Left hindlimb (tissue), 1 donor: ENCODE results near the gene PLD1.
"Not testable (repeated sequence)": the region's sequence is repeated elsewhere in the genome, so short reads cannot be mapped to it uniquely, and the experiment has no call there.

Experiments
- DNase-seq: peaks from one replicate; pipeline ENCODE4 v3.0.0-alpha.2; 2018

PLD1 gene

DNA sequence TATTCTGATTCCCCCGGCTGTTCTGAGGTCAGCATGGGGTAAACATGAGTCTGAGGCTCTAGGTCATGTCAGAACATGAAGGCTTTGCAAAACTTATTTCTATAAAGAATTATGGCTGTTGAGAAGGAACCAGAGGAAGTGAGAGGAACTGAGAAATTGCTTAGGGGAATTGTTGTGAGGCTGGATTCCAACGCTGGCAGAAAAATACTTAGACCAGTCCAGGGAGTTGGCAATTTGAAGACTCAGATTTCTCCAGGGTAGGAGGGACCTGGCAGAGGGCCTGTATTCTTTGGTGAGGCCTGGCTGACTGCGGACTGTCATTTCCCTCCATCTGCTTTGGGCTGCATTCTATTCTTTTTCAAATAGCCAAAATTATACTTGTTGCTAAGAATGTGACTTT, 155.5 kb downstream of the PLD1 start:
- peak; percentile 89 for DNase-seq

DNA sequence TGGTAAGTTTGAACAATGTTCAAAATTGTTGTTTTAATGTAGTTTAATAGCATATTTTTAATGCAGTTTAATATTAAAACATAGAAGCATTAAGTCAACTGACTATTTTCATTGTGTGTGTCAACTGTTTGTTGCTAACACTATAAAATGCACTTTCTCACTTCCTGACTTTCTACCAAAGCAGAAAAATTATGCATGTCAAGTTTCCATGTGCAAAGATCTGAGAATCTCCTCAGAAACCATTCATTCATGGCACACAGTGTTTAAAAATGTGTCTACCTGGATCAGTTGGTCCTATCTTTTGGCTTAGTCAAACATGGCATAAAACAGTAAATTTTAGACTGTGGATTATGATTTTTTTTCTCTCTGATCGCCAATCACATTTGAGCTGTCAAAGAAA, 156.0 kb downstream of the PLD1 start:
- no peak for DNase-seq

DNA sequence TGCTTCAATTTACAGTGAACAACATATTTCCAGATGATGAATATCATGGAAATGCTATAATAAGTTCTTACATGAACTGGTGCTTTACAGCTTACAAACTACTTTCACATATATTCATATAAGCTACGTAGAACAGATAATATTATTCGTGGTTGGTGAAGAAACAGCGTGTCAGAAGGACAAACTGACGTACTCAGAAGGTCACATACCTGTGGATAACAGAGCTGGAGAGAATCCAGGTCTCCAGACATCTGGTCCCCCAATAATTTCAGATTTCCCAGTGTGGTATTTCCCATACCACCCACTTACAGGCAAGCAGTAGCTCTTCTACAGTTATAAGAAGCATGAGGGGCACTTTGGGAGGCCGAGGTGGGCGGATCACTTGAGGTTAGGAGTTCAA, 156.6 kb downstream of the PLD1 start:
- DNase-seq = no peak

DNA sequence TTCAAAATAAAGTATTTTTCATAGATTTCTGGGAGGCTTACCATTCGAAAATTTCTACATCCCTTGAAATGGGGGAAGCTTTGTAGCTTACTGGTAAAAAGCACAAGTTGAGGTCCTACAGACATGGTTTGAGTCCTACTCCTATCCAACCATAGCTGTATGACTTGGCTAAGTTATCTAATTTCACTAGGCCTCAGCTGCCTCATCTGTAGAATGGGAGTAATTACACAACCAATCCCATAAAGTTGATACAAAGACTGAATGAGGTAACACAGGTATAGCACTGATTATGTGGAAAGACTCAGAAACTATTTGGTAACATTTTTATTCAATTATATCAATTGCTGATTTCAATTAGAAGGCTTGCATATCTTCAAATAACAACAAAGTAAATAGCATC, 157.4 kb downstream of the PLD1 start:
- no peak for DNase-seq

DNA sequence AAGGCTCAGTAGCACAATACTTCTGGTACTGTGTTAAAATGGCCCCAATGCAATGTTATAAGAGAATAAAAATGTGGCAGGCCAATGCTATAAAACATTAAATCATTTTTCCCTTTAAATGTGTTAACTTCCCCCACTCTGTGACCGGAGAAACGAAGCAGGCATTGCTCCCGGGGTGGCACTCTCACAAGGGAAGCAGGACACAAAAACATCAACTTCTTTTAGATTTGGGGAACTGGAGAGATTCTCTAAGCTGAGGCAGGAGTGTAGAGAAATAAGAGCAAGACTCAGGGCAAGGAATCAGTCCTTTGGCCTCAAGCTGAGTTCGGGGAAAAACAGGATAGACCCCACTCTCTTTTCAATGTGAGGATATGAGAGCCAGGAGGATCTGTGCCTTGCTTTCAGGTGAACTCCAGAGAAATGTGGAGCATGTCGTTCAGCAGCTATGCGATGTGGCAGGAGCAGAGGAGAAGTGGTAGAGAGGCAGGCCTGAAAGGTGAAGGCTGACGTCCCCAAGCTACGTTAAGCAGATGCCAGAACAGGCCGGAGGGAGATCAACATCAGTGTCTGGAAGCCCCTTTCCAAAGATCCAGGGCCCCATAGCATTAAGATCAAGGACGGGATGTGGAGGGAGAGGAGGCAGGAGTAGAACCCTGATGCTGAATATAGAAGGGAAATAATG, 160.2 kb downstream of the PLD1 start:
- no peak for DNase-seq

DNA sequence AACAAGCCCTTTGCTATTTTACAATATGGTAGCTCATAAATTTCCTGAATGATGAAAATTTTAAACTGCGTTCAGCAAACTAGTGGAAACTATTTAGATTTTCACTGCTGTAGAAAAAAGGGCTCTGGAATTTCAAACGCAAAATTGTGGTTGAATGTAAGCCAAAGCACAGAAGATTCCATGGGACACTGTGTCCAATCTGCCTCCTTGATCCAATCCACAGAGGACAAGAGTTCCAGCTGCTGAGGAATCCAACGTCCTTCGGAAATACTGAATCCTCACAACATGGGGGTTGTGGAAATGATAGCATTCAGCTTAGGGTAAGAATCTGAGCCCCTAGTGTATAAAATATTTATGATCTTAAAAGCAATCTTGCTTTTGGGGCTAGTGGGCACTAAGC, 161.0 kb downstream of the PLD1 start:
- no peak for DNase-seq

DNA sequence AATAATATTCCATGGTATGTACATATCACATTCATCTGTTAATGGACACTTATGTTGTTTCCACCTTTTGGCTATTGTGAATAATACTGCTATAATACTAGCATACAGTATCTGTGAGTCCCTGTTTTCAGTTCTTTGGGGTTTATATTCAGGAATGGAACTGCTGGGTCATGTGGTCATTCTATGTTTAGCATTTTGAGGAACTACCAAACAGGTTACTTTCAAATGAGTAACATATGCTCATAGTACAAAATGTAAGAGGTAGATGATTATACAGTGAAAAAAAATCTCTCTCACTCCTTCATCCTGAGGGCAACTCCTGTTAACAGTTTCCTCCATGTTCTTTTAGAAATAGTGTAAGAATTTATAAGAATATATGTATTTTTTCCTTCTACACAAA, 162.2 kb downstream of the PLD1 start:
- DNase-seq = no peak

DNA sequence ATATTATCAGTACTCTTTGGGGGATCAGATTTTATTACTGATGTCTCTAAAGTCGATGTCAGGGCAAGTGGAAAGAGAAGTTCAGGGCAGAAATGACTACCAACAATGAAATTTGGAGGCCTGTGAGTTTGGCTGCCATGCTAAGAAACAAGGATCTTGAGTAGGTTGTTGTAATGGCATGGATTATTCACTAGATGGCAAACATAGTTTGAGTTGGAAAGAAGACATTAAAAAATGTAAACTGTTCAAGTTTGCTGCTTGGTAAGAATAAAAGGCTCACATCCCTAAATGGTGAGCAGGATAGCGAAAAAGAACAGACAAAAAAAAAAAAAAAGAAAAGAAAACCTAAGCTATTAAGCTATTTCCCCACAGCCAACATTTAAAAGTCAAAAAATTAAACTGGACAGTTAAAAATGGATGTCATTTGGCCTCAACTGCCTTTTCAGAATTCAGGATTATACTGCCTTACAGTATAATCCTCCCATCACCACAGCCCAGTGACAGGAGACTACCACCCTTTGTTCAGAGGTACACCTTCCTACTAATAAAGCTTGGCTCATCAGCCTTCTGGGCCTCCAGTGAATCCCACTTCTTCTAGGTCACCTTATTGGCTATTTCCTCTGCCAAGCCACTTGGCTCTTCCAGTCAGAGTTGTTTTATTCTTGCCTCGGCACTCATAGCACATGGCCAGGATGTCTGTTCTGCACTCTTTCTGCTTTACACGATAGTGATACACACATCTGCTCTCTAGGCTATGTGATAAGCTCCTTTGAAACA, 163.7 kb downstream of the PLD1 start:
- no peak for DNase-seq

DNA sequence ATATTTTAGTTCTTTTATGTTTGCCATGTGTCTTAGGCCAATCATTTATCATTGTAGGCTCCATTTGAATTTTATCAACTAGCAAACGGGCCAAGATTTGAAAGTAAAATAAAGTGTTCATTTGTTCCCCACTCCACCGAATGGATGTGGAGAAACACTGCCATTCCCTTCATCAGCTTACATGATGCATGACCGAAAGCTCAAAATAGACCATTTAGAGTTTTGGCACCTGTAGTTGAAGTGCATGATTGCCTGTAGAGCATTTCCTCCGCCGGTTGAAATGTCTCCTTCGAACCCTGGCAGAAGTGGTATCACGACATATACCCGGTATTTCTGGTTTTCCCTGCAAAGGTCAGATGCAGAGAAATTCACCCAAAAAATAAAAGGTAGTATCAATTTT, 165.6 kb downstream of the PLD1 start:
- DNase-seq = no peak

DNA sequence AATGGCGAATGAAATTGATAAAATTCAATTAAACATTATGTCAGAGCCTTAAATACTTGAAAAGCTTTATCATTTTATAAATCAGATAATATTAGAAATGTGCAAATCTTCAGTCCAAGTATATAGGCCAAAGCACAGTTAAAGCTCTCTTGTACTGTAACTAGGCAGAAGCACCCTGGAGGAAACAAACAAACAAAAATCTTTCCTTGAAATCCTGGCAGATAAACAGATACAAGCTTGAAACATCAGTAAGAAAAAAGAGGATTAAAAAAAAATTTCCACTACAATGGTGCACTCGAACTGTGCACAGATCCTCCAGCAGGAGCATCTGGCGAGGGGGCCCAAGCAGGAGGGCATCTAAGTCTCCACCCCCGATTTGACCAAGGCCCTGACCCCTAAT, 166.6 kb downstream of the PLD1 start:
- no peak for DNase-seq

DNA sequence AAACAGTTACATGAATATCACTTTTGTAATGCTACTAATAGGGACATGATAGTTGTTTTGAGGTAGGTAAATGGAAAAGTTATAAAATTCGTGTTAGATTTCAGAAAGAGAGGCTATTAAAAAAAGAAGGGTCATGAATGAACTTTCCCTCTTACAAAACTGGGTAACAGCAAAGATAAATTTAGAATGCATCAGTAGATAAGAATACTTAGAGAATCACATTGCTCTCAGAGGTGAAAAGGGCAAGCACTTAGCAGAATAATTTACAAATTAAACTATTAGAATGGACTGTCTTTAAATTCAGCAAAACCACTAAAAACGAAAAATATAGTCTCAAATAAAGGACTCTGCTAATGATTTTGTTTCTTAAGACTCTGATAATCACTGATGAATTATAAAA, 167.2 kb downstream of the PLD1 start:
- DNase-seq = no peak

DNA sequence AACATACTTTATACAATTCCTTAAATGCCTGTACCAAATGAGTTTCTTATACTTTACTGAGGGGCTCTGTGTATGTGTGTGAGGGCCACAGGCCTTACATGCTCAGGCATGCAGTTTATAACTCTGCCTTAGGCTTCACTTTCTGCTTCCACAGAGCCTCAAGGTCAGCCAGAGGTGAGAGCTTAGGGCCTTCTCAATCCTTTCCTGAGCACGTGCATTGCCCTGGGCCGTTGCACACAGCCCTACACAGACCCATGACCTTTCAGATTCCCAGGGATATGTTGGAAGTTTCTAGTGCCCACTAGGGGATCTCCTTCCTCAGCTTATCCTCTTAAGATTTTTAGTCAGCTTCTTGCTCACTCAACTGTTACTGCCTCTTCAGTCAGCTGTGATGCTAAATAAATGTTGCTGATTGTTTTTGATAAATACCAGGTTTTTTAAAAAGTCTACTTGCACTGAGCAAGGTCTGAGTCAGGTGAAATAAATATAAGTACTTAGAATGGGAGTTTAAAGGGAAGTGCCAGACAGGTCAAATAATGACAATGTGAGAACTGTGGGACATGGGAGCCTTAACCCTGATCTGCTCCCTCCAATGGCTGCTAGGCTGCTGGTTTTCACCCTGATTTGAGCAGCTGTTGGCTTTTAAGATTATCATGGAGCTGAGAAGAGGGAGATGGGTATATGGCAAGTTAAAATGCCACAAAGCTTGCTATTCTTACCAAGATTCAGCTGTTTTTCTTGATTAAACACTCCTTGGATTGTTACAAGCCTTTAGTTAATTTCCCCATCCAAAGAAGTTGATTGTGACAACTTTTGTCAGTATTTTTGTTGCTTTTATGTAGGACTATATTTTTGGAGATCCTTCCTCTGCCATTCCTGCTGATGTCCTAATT, 169.5 kb downstream of the PLD1 start:
- no peak for DNase-seq

DNA sequence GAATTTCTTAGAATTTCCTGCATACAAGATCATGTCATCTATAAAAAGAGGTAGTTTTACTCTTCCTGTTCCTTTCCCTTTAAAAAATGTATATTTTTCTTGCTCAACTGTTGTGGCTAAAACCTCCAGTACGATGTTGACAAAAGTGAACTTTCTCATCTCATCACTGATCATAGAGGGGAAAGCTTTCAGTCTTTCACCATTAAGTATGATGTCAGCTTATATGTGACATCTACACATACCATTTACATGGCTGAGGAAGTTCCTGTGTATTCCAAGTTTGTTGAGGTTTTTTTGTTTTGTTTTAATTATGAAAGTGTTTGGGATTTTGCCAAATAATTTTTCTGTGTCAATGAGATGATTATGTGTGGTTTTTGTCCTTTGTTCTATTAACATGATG, 173.6 kb downstream of the PLD1 start:
- DNase-seq = no peak

DNA sequence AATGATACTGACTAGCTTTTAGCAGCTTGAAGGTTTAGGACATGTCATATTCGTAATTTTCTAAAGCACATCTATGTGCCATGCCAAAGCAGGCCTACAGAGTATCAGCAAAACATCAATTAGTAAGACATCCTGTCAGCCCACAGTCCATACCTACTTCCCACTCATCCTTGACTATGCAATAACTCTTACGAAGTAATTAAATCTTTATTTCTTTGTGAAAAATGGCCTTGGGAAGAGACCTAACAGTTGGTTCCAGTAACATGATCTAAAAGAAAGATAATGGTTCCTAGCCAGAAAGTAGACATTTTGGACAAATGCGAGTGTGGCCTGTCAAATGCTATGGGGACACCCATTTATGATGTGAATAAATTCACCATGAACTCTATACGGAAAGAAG, 177.5 kb downstream of the PLD1 start:
- no peak for DNase-seq

DNA sequence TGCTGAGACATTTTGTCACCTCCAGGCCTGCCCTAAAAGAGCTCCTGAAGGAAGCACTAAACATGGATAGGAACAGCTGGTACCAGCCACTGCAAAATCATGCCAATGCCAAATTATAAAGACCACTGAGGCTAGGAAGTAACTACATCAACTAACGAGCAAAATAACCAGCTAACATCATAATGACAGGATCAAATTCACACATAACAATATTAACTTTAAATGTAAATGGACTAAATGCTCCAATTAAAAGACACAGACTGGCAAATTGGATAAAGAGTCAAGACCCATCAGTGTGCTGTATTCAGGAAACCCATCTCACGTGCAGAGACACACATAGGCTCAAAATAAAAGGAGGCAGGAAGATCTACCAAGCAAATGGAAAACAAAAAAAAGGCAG, 183.5 kb downstream of the PLD1 start:
- DNase-seq = not testable (repeated sequence)

DNA sequence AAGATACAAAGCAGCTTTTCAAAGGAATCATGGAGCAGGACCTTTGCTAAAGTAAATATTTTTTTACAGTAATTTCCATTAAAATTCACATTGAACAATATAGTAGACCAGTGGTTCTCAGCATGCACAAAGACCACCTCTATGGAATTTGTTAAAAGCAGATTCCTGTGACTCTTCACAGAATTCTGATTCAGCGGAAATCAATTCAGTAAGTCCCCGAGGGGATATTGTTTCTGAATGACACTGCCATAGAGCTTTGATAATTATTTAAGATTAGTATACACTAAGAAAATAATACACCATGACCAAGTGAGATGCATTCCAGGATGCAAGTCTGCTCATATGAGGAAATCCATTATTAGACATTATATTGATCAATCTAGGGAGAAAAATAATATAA, 188.2 kb downstream of the PLD1 start:
- no peak for DNase-seq

DNA sequence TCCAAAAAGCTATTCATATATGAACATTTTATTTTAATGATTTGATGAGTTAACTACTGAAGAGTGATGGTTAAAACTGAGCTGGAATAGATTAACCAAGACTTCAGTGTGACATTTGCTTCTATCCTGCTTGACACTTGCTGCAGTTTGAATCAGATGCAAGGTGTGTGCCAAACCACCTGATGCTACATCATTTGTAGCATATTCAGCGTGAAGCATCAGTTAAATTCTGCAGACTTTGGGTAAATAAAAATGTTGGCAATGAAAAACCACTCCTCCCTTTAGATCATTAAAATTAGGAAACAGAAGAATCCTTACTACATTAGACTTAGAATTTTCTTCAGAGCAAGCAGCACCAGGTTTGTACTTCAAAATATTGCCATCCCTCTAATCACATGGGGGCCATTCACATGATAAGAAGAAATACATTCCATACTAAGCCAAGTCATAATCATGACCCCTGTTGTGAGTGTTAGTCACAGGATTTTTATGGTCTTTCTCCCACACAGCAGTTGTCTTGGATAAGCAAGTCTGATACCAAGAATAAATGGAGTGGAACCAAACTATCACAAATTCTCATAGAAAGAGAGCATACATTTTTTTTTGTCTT, 189.4 kb downstream of the PLD1 start:
- DNase-seq = no peak

DNA sequence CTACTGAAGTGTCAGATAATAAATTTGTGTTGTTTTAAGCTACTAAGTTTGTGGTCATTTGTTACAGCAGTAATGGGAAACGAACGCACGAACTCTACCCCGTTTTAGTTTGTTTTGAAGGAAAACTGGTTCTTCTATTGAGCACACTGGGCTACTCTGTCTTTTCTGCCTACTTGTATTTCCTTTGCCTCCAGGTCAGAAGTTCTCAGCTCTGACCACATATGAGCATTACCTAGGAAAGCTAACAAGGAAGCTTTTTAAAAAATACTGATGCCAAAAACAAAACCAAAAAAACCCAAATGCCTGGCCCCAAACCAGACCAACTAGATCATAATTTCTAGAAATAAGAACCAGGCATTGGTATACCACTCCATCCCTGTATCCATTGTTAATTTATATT, 193.5 kb downstream of the PLD1 start:
- DNase-seq = no peak

DNA sequence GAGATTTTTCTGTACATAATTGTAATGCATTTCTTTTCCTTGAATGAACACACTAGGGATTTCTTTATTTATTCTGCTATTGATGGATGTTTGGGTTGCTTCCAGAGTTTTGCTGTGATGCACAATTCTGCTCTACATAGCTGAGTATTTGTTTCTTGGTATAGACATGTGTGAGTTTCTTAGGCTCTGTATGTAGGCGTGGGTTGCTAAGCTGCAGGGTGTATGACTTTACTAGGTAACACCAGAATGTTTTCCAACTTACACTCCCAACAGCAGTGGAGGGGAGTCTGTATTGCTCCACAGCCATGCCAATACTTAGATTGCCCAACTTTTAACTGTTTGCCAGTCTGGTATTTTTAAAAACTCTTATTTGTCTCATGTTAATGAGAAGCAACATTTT, 194.6 kb downstream of the PLD1 start:
- no peak for DNase-seq

DNA sequence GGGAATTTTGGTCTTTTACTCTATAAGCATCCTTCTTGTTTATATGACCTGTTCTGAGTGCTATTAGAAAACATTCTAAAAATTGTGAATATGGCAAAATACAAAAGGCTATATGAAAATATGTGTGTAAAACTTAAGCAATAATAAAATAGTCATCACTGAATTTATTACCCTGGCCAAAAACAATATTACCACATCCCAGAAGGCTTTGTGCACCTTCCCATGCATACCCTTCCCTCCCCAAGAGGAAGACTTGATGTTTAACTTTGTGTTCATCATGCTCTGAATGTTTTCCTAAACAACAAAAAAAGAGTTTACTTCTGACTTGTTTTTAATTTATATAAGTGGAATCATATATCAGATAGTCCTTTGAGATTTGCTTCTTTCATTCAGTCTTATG, 195.0 kb downstream of the PLD1 start:
- no peak for DNase-seq

DNA sequence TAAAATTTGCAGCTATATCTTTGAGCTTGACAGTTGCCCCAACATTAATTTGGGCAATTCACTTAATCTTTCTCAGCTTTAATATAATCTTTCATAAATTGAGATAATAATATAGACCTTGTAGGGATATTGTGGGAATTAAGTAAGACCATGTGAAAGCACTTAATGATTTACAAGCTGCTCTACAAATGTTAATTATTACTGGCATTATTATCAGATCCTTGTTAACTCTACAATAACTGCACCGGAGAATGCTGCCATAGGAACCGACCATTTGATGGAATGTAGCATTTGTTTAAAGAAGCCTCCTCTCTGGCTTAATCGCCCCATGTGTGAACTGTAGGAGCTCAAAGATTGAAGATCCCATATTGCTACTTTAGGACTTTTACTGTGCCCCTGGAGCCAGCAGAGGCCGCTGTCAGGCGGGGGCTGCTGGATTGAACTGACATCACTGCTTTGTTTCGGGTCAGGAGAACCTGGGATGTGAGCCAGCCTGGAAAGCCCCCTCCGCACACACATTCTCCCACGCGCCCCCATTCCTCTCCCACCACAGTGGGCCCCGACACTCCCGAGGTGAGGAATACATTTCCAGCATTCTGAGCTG, 195.9 kb downstream of the PLD1 start:
- peak; percentile 36 for DNase-seq

DNA sequence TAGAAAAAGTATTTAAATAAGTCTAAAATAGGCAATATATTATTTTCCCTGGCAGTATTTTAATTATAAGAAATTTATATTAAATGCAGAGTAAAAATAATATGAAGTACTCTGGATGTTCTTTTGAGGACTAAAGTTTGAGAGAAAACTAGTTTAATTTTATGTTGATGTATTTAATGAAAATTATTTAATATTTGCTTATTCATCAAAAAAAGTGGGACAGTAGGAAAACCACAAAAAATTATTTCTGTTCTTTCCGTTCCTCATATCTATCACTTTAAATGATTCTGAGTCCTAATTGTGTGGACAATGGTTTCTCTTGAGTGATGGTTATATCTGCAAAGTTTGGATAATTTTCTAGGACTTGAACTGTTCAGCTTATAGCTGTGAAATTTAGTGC, 202.8 kb downstream of the PLD1 start:
- no peak for DNase-seq
